Activated effector memory CD4-positive, alpha-beta T cell treated with Interleukin-2 at 50 U/mL for 16 hours (primary cell): ENCODE data around the gene TMIGD2.
"Not testable (repeated sequence)": the region's sequence is repeated elsewhere in the genome, so short reads cannot be mapped to it uniquely, and the experiment has no call there.

Experiments
- DNase-seq: peaks from one replicate; pipeline ENCODE4 v3.0.0-alpha.2; 2020

The TMIGD2 gene

GRCh38 chr19:4302243-4302640 lies at the start of gene TMIGD2:
TSS of gene TMIGD2 (minus strand) at chr19:4302389. CDS start at chr19:4302385, 4 bp downstream.
- no peak for DNase-seq

GRCh38 chr19:4350726-4351125 lies 48.5 kb upstream of the TMIGD2 start:
- no peak for DNase-seq

GRCh38 chr19:4350111-4350510 lies 47.9 kb upstream of the TMIGD2 start:
- DNase-seq: no peak

GRCh38 chr19:4349225-4349624 lies 47.0 kb upstream of the TMIGD2 start:
- DNase-seq: not testable (repeated sequence)

- no peak for DNase-seq
Observed at GRCh38 chr19:4347521-4347920, 45.3 kb upstream of the TMIGD2 start.

GRCh38 chr19:4346020-4346383 lies 43.8 kb upstream of the TMIGD2 start:
- no peak for DNase-seq

GRCh38 chr19:4345342-4346019 lies 43.3 kb upstream of the TMIGD2 start:
- DNase-seq: no peak

- peak; percentile 90 for DNase-seq
Observed at GRCh38 chr19:4343370-4344307, 41.5 kb upstream of the TMIGD2 start, which contains the start of gene MPND. TSS of gene MPND (plus strand) at chr19:4343562. CDS start at chr19:4343594, 32 bp downstream.

- peak; percentile 86 for DNase-seq
Observed at GRCh38 chr19:4342615-4343369, 40.6 kb upstream of the TMIGD2 start.

- DNase-seq: no peak
Observed at GRCh38 chr19:4342314-4342614, 40.1 kb upstream of the TMIGD2 start.

- DNase-seq: no peak
Observed at GRCh38 chr19:4338441-4339355, 36.5 kb upstream of the TMIGD2 start, which contains the start of gene STAP2. TSS of gene STAP2 (minus strand) at chr19:4338827. CDS start at chr19:4338753, 74 bp downstream.

- no peak for DNase-seq
Observed at GRCh38 chr19:4337906-4338440, 35.8 kb upstream of the TMIGD2 start.

- DNase-seq: no peak
Observed at GRCh38 chr19:4334929-4335570, 32.9 kb upstream of the TMIGD2 start.

GRCh38 chr19:4329858-4330257 lies 27.7 kb upstream of the TMIGD2 start:
- DNase-seq: no peak

GRCh38 chr19:4328991-4329681 lies 26.9 kb upstream of the TMIGD2 start:
- not testable (repeated sequence) for DNase-seq

GRCh38 chr19:4328243-4328990 lies 26.2 kb upstream of the TMIGD2 start:
- DNase-seq: peak; percentile 79

- no peak for DNase-seq
Observed at GRCh38 chr19:4327877-4328242, 25.7 kb upstream of the TMIGD2 start.

GRCh38 chr19:4327252-4327876 lies 25.2 kb upstream of the TMIGD2 start:
- peak; percentile 37 for DNase-seq

- DNase-seq: no peak
Observed at GRCh38 chr19:4326837-4327251, 24.7 kb upstream of the TMIGD2 start.
